ENCODE results near the gene MIA3.

The MIA3 gene

DNA sequence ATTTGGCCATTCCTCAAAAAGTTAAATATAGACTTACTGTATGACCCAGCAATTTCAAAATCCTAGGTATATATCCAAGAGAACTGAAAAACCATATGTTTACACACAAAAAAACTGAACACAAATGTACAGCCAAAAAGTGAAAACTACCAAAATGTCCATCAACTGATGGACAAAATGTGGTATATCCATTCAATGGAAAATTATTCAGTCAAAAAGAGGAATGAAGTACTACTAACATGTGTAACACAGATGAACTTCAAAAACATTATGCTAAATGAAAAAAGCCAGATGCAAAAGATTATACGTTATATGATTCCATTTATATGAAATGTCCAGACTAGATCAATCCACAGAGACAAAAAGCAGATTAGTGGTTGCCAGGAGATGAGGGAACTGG, 86.4 kb downstream of the MIA3 start:
- H3K4me3 ChIP-seq (ENCODE audit: control insufficient read depth, low read depth, low read length), result no peak overlapping the region
- DNase-seq (ENCODE audit: low read depth), result no peak
- TF ChIP-seq, protein P1, sequence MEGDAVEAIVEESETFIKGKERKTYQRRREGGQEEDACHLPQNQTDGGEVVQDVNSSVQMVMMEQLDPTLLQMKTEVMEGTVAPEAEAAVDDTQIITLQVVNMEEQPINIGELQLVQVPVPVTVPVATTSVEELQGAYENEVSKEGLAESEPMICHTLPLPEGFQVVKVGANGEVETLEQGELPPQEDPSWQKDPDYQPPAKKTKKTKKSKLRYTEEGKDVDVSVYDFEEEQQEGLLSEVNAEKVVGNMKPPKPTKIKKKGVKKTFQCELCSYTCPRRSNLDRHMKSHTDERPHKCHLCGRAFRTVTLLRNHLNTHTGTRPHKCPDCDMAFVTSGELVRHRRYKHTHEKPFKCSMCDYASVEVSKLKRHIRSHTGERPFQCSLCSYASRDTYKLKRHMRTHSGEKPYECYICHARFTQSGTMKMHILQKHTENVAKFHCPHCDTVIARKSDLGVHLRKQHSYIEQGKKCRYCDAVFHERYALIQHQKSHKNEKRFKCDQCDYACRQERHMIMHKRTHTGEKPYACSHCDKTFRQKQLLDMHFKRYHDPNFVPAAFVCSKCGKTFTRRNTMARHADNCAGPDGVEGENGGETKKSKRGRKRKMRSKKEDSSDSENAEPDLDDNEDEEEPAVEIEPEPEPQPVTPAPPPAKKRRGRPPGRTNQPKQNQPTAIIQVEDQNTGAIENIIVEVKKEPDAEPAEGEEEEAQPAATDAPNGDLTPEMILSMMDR (IDR thresholded peaks at IDR 0.05; ENCODE audit: control insufficient read depth, insufficient read depth, low read depth, low read length, missing control alignments), result no peak

DNA sequence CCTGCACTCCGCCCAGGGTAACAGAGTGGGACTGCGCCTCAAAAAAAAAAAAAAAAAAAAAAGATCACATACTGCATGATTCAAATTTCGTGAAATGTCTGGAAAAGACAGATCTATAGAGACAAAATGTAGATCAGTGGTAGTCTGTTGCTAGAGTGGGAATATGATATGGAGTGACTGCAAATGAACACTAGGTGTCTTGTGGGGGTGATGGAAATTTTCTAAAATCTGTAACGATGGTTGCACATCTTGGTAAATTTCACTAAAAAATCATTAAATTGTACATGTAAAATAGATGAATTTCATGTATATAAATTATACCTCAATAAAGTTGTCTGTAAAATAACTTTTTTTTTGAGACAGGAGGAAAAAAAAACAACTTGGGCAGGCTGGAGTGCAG, 88.9 kb downstream of the MIA3 start:
- TF ChIP-seq, protein P1 (IDR thresholded peaks at IDR 0.05; ENCODE audit: control insufficient read depth, insufficient read depth, low read depth, low read length, missing control alignments), result no peak
- H3K4me3 ChIP-seq (ENCODE audit: control insufficient read depth, low read depth, low read length), result no peak overlapping the region
- DNase-seq (ENCODE audit: low read depth), result no peak

DNA sequence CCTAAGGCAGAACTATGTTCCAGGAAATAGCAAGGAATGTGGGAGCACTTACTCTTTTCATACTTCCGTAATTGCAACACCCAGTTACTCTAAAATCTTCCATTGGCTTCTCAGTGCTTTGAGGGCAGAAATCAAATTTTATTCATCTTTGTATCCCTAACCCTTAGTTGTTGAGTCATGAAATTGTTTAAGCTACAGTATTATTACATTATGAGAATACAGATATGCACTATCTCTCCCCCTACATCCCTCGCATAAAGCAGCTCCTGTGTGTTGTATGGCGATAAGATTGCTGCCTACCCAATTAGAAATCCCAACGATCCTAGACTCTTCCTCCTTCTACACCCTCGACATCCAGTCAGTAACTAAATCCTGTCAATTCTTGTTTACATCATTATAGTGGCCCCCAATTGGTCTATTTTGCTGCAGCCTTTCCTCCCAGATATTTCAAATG, 91.8 kb downstream of the MIA3 start:
- TF ChIP-seq, protein P1 (IDR thresholded peaks at IDR 0.05; ENCODE audit: control insufficient read depth, insufficient read depth, low read depth, low read length, missing control alignments), result no peak
- no peak for DNase-seq (ENCODE audit: low read depth)
- no peak overlapping the region for H3K4me3 ChIP-seq (ENCODE audit: control insufficient read depth, low read depth, low read length)

DNA sequence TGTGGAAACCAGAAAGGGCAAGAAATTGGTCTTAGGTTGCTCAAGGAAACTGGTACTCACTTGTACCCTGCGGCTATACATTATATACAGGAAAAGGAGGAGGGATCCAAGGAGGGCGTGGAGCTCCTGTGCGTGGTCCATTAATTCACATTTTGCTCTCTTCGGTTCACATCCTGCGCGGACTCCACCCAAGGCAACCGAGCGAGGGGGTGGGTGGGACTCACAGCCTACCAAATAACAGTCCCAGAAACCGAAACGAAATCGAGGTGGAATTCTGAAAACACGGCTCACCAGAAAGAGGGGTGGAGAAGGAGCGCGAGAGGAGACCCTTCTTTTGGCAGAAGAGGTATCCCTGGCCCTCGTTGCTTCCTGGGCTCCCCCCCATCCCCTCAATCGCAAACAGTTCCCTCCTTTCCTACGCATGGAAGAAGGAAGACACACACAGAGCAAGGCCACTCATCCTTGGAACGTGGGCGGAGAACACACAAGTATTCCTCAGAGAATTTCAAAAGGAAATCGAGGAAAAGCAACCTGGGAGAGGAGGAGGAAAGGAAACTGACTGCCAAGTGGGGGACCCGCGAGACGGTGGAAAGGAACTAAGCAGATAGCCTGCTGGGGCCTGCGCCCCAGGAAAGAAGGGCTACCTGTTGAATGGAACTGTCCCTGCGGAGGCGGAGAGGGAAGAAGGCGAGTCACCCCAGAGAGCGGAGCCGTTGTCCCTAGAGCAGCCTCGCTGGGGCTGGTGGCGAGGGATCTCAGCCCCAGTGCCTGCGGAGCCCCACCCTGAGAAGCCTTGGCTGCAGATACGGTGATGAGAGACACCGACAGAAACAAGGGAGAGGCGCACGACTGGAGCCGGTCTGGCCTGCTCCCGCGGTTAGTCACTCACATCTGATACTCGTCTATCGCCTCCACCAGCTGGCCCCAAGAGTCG, 93.7 kb downstream of the MIA3 start:
- TF ChIP-seq, protein P1 (IDR thresholded peaks at IDR 0.05; ENCODE audit: control insufficient read depth, insufficient read depth, low read depth, low read length, missing control alignments), result no peak
- DNase-seq (ENCODE audit: low read depth), result no peak

DNA sequence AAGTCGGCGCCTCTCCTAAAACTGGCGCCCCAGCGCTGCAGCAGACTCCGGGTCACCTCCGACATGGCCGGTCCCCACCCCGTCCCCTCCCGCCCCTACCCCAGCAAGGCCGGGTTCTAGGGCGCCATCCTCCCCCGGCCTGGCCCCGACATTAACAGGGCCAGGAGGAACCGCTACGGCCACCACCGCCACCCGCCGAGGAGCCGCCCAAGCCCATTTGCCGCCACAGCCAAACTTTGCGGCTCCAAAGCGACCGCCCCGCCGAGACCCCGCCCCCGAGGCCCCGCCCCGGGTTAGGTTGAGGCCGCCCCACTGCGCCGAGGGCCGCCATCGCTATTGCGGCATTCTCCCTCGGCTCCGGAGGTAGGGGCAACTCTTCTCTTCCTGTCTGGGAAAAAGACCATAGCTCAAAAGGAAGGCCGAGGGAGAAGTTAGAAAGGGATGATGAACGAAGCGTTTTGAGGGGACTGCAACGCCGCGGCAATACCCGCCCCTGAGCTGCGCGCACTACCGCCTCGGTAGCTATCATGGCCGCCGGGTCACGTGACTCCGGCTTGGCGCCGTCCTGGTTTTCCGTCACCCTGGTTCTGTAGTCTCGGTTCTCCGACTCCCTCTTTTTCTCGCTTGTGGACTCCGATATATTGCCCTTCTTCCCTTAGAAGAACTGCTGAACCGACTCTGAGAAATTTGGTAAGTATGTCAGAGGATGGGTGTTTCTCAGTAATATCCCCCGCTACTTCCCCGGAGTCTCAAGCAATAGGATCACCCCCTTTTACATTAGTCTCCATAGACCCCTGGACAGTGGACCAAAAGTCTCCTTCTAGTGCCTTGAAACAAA, 94.6 kb downstream of the MIA3 start, which contains the start of the genes AIDA and BROX:
Gene AIDA (minus strand): TSS at position 239 of the 838 bp plus-strand sequence. CDS start 174 bp downstream, at position 65.
Gene BROX (plus strand): TSS at position 312 of the 838 bp plus-strand sequence. CDS start 3,136 bp downstream, outside the sequence.
- no peak for DNase-seq (ENCODE audit: low read depth)
- TF ChIP-seq, protein P1 (IDR thresholded peaks at IDR 0.05; ENCODE audit: control insufficient read depth, insufficient read depth, low read depth, low read length, missing control alignments), result no peak
- peak within 1 kb of the TSS; percentile 88 for H3K4me3 ChIP-seq (ENCODE audit: control insufficient read depth, low read depth, low read length)

More for the DNA sequence above, 93.7 kb downstream of the MIA3 start:
- peak overlapping the region; percentile 88 for H3K4me3 ChIP-seq (ENCODE audit: control insufficient read depth, low read depth, low read length)
